SH-SY5Y (cell line): Measurements from ENCODE around the gene CGNL1.

Source experiments
- GATA2 ChIP-seq: IDR thresholded peaks from 2 replicates; pipeline ENCODE4 v1.6.1; 2011; ENCODE audit warnings: mild to moderate bottlenecking, low read depth, low read length
- GATA3 ChIP-seq: IDR thresholded peaks from 2 replicates; pipeline ENCODE4 v1.6.1; 2011; ENCODE audit warnings: low read depth, mild to moderate bottlenecking, low read length, moderate library complexity

CGNL1 gene

GRCh38 chr15:57364282-57365007 lies 11.9 kb upstream of the CGNL1 start:
- TF ChIP-seq GATA3 (no peak), GATA2 (no peak)

GRCh38 chr15:57367556-57367955 lies 8.7 kb upstream of the CGNL1 start:
- no peak for TF ChIP-seq GATA2
- no peak for TF ChIP-seq GATA3

GRCh38 chr15:57370929-57371328 lies 5.4 kb upstream of the CGNL1 start:
- TF ChIP-seq GATA3 (no peak), GATA2 (no peak)

- TF ChIP-seq GATA3 (no peak), GATA2 (no peak)
Measured at GRCh38 chr15:57373251-57373881, 2.9 kb upstream of the CGNL1 start.

- TF ChIP-seq GATA3 (no peak), GATA2 (no peak)
Measured at GRCh38 chr15:57373882-57374276, 2.4 kb upstream of the CGNL1 start.

GRCh38 chr15:57376696-57377477 lies 582 bp downstream of the CGNL1 start:
- TF ChIP-seq GATA2 (no peak), GATA3 (no peak)

GRCh38 chr15:57377478-57377847 lies 1.2 kb downstream of the CGNL1 start:
- TF ChIP-seq GATA3 = no peak
- TF ChIP-seq GATA2 = no peak

GRCh38 chr15:57379487-57379886 lies 3.2 kb downstream of the CGNL1 start:
- TF ChIP-seq GATA2 = no peak
- no peak for TF ChIP-seq GATA3

- TF ChIP-seq GATA3 (no peak), GATA2 (no peak)
Measured at GRCh38 chr15:57380854-57381253, 4.5 kb downstream of the CGNL1 start.

- TF ChIP-seq GATA2 (no peak), GATA3 (no peak)
Measured at GRCh38 chr15:57382215-57382614, 5.9 kb downstream of the CGNL1 start.

GRCh38 chr15:57382969-57383368 lies 6.7 kb downstream of the CGNL1 start:
- no peak for TF ChIP-seq GATA2

GRCh38 chr15:57384024-57384423 lies 7.7 kb downstream of the CGNL1 start:
- TF ChIP-seq GATA2 = no peak
- TF ChIP-seq GATA3 = no peak

- TF ChIP-seq GATA2 = no peak
- no peak for TF ChIP-seq GATA3
Measured at GRCh38 chr15:57384816-57385215, 8.5 kb downstream of the CGNL1 start.

- TF ChIP-seq GATA2 = no peak
- TF ChIP-seq GATA3 = no peak
Measured at GRCh38 chr15:57385923-57386390, 9.7 kb downstream of the CGNL1 start.

GRCh38 chr15:57386976-57387375 lies 10.7 kb downstream of the CGNL1 start:
- no peak for TF ChIP-seq GATA2
- no peak for TF ChIP-seq GATA3
